Panc1 (cell line): ENCODE measurements around the gene CCDC14. TPM values are rescaled to one million over a fixed set of nuclear protein-coding genes. Genes with fewer than 3 reads are reported as not detected.
"Not testable (repeated sequence)": the region's sequence is repeated elsewhere in the genome, so short reads cannot be mapped to it uniquely, and the experiment has no call there.

Experiments used
- ATAC-seq: fragments of 200-7000 bp; cut with Tn5 transposase; 2 replicates; pipeline ENCODE4 v1.9.1; 2020; ENCODE audit warnings: mild to moderate bottlenecking, moderate library complexity
- BruUV-seq: library from RNA; stranded (reverse); fragments of 400-500 nt; replicated peaks from 2 replicates; lab custom pipeline; 2021; lab: Mats Ljungman, UMichigan
- CTCF ChIA-PET: fragments of 300-600 bp; sonication (Branson Sonifier 250); formaldehyde crosslinking; loops from one replicate; lab custom pipeline; 2022; ENCODE audit warnings: antibody characterized with exemption; lab: Charles Lee
- POLR2A ChIA-PET: fragments of 300-600 bp; sonication (Branson Sonifier 250); formaldehyde crosslinking; loops from one replicate; lab custom pipeline; 2022; ENCODE audit warnings: antibody characterized with exemption; lab: Charles Lee
- DNase-seq: peaks from one replicate; pipeline ENCODE4 v3.0.0-alpha.2; 2010; ENCODE audit warnings: low read depth, low spot score
- H3K27ac ChIP-seq: 2 replicates; pipeline ENCODE4 v1.5.1; 2011; ENCODE audit warnings: mild to moderate bottlenecking, low read length, inconsistent platforms
- H3K27me3 ChIP-seq: fragments of 200-500 bp; sonication (Bioruptor generic); 2 replicates; pipeline ENCODE4 v1.6.0; 2014; ENCODE audit warnings: low read length, inconsistent platforms; ENCODE audit not compliant: control insufficient read depth, insufficient read depth
- H3K36me3 ChIP-seq: fragments of 200-500 bp; sonication (Bioruptor generic); 2 replicates; pipeline ENCODE4 v1.5.1; 2014; ENCODE audit warnings: inconsistent platforms, mild to moderate bottlenecking, low read length, moderate library complexity; ENCODE audit not compliant: control insufficient read depth, insufficient read depth
- H3K4me1 ChIP-seq: 2 replicates; pipeline ENCODE4 v1.5.1; 2011; ENCODE audit warnings: inconsistent platforms, mild to moderate bottlenecking, low read length, moderate library complexity; ENCODE audit not compliant: control insufficient read depth, insufficient read depth
- H3K4me3 ChIP-seq, 2 experiments: 2 replicates each; pipeline ENCODE4 v1.5.1; 2011 to 2012; ENCODE audit warnings: low read depth in 2 of 2, low read length in 2 of 2, mild to moderate bottlenecking in 2 of 2, inconsistent platforms in 1 of 2, moderate library complexity in 1 of 2
- H3K9me3 ChIP-seq: fragments of 200-500 bp; sonication (Bioruptor generic); 2 replicates; pipeline ENCODE4 v1.5.1; 2014; ENCODE audit warnings: low read depth, mild to moderate bottlenecking, inconsistent platforms, low read length, moderate library complexity; ENCODE audit not compliant: control insufficient read depth, insufficient read depth
- in situ Hi-C: cut with HindIII; loops from 2 replicates; pipeline ENCODE4 v1.10.0; 2016; ENCODE audit warnings: low sequenced_read_pairs, low pct_unique_long_range_greater_than_20kb
- intact Hi-C: fragments of 100-400 bp; cut with micrococcal nuclease; formaldehyde crosslinking; loops from one replicate; pipeline ENCODE4 v1.10.0; 2022; ENCODE audit not compliant: unreplicated experiment
- total RNA-seq: library from RNA; stranded (reverse); gene quantifications from one replicate; pipeline ENCODE4 v1.2.1, GENCODE V29; 2021; ENCODE audit not compliant: unreplicated experiment
- TF ChIP-seq, protein P1 (sequence below): fragments of 450-650 bp; IDR thresholded peaks from 2 replicates; pipeline ENCODE4 v1.5.1; 2017; ENCODE audit warnings: mild to moderate bottlenecking

Gene CCDC14
- total RNA-seq, 1 experiment from 2014 or later: 57.7 TPM

DNA sequence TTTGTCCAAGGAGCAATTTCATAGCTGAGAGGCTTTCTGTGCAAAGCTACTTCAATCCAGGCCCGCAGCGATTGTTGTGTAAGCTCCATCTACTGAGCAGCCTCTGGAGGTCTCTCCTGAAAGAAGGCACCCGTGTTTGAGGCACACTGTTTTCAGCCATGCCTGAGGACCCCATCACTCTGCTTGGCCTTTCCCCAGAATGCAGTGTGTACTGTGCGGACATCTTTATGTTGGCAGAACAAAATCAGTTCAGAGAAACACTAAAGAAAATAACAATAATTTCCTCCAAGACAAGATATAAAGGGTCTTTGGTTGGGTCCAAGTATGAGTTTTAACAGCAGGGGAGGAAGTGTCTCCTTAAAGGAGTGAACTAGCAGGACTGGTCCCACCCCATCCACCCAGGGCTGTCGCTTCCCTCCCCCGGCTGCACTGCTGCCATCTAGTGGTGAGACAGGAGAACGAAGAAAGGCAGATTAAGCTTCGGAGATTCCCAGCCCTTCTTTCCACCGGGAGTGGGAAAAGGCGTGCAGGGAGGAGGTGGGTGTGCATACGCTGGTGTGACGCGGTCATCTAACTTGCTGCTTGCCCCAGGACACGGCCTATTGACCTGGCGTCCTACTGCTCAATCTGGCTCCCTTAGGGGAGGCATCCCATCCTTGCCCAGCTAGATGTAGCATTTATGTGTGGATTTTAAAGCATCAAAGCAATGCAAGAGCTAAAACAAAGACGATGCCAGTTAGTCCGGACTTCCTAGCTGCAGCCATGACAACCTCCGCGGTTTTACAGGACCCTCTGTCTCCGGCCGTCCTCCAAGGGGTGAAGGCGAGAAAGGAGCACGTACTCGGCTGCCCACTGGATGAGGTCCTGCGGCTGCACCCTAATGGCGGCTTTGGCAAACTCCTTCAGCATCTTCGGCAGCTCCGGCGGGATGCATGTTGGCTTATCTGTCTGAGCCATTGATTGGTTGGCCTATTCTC is 18.8 kb upstream of the CCDC14 start:
- POLR2A ChIA-PET: not testable (repeated sequence)

DNA sequence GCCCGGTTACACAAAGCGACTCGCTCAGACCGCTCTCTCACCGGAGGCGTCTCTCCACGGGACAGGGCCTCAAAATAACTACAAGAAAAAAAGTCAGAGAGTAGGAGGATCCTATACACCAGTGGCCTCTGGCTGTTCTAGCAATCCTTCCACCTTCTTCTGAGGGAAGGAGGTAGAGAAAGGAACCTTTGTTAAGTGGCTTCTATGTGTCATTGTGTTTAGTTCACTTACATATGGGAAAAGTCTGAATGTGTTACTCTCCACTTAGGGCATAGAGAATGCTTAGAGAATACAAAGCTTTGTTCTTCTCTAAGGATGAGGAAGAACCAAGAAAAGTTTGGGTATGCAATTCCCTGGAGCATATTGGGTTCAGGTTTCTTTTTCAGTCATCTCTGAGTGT is 15.9 kb upstream of the CCDC14 start:
- DNase-seq, BruUV-seq, in situ Hi-C loops, ATAC-seq, H3K27ac ChIP-seq, H3K4me3 ChIP-seq, intact Hi-C loops, POLR2A ChIA-PET, H3K9me3 ChIP-seq, H3K4me1 ChIP-seq, H3K36me3 ChIP-seq, CTCF ChIA-PET: not testable (repeated sequence)
- peaks cover 12% of the 10 kb centered on the region for H3K27me3 ChIP-seq

More for the DNA sequence above, 18.8 kb upstream of the CCDC14 start:
- H3K27me3 ChIP-seq: peaks cover 37% of the 10 kb centered on the region
- in situ Hi-C loops, H3K36me3 ChIP-seq, H3K27ac ChIP-seq, BruUV-seq, H3K4me1 ChIP-seq, H3K9me3 ChIP-seq: not testable (repeated sequence)
- intact Hi-C loops: loop anchor here (10.0 kb wide), 1 partner anchor 255 kb away; no protein-coding TSS in a partner anchor
- H3K4me3 ChIP-seq: peak overlapping the region; percentile 18 to 43
- CTCF ChIA-PET: interaction anchor here (0.6 to 1.0 kb wide), 3 partner anchors 13 to 327 kb away, joined by 3 to 8 read pairs (median 4); no protein-coding TSS in a partner anchor
- TF ChIP-seq, protein P1, sequence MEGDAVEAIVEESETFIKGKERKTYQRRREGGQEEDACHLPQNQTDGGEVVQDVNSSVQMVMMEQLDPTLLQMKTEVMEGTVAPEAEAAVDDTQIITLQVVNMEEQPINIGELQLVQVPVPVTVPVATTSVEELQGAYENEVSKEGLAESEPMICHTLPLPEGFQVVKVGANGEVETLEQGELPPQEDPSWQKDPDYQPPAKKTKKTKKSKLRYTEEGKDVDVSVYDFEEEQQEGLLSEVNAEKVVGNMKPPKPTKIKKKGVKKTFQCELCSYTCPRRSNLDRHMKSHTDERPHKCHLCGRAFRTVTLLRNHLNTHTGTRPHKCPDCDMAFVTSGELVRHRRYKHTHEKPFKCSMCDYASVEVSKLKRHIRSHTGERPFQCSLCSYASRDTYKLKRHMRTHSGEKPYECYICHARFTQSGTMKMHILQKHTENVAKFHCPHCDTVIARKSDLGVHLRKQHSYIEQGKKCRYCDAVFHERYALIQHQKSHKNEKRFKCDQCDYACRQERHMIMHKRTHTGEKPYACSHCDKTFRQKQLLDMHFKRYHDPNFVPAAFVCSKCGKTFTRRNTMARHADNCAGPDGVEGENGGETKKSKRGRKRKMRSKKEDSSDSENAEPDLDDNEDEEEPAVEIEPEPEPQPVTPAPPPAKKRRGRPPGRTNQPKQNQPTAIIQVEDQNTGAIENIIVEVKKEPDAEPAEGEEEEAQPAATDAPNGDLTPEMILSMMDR: peak; percentile 94
- ATAC-seq (peak; percentile 97), DNase-seq (peak; percentile 18)

DNA sequence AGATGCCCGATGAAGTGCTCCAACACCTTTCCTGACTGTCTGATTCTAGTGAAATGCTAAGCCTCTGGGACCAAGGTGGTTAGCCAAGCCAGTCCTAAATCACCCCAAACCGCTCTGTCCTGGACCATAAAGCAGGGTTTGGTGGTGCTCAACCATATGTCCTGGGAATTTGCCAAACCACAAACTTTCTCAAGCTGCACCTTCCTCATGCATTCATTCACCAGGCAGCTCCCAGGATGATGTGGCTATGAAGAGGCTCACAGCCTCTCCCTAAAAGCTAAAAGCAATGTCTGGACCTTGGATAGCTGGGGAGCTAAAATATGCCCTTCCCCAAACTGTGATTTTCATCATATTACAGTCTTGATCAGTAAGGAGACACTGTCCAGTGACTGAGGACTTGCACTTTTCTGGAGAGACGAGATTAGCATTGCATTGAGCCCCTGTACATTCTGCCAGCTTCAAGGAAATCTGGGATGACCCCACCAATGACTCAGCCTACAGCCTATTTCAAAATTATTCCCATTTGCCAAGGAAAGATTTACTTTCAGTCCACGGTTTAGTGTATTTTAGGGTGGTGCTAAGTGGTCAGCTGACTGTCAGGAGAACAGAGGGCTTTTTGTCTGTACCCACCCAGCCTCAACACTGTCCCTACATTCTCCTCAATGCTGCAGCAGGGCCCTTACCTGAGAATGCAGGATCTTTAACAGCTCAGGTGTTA is 15.3 kb upstream of the CCDC14 start:
- POLR2A ChIA-PET, H3K27ac ChIP-seq, H3K36me3 ChIP-seq, intact Hi-C loops, DNase-seq, in situ Hi-C loops, BruUV-seq, H3K27me3 ChIP-seq, ATAC-seq, CTCF ChIA-PET, H3K4me1 ChIP-seq, H3K9me3 ChIP-seq, H3K4me3 ChIP-seq: not testable (repeated sequence)

DNA sequence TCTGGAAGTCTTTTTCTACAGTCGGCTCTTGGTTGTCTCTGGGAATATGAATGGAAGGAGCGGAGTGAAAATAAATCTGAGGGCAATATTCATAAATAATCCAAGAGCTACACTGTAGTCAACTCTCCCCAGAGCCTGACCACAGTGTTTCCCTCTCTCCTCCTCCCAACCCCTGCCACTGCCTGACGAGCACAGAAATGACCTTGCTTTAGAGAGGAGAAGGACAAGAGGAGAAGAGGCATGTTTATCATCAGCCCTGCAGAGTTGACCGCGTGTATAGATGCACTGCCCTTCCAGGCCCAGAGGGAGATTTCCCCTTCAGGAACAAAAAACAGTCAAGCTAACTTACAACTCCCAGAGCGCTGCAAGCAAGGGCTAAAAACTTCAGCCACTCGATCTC is 14.0 kb upstream of the CCDC14 start:
- H3K27ac ChIP-seq, H3K9me3 ChIP-seq, in situ Hi-C loops, BruUV-seq, POLR2A ChIA-PET, DNase-seq, H3K4me1 ChIP-seq, intact Hi-C loops, H3K36me3 ChIP-seq, CTCF ChIA-PET, ATAC-seq, H3K27me3 ChIP-seq, H3K4me3 ChIP-seq: not testable (repeated sequence)
